Keratinocyte (primary cell): ENCODE data around the gene AKAP6.

Experiments used
- EZH2 ChIP-seq: IDR thresholded peaks from one replicate; pipeline ENCODE4 v1.6.1; 2012; ENCODE audit warnings: inconsistent platforms, mild to moderate bottlenecking, low read length, moderate library complexity
- TF ChIP-seq, protein P1 (sequence below), 3 experiments: IDR thresholded peaks in 1 of 3; conservative IDR thresholded peaks in 1 of 3; optimal IDR thresholded peaks in 1 of 3; 2 replicates in 2 of 3; 3 replicates in 1 of 3; pipeline versions ENCODE3 to v1.5.1; 2011; ENCODE audit warnings: low read length in 3 of 3, mild to moderate bottlenecking in 3 of 3, moderate library complexity in 2 of 3, control low read depth in 1 of 3, inconsistent platforms in 1 of 3; ENCODE audit not compliant: insufficient read depth in 2 of 3; ENCODE audit errors: extremely low read depth in 1 of 3

DNA sequence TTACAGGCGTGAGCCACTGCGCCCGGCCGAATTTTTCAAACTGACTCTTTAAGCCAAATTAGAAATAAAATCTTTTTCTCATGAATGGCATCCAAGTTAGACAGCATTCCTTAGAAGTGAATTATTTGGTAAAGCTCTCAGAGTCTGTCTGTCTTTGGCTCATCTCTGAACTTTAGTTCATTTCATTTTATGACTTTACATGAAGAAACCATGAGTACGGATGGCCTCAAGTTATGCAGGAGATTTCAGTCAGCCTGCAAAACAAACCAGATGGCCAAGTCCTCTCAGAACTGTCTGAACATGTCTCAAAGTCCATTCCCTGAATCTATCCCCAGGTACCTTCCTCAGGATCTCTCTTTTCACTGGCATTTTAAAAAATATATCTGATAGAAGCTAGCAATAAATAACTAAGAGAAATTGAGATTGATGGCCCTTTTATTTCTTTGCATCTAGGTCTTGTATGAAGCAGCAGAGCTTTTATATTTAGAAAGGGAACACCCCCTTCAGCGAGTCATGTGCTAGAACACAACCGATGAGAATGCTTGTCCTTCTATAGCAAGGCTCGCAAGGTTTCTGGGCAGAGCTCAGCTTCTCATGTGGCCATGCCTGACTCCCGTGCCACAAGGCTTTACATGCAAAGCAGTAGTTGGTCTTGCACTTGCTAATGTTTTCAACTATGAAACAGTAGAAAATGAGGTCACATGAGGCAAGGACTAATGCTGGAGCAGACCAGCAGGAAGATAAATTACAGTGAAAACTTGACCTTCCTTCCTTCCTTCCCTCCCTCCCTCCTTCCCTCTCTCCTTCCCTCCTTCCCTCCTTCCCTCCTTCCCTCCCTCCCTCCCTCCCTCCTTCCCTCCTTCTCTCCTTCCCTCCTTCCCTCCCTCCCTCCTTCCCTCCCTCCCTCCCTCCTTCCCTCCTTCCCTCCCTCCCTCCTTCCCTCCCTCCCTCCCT is 125.0 kb downstream of the AKAP6 start:
- TF ChIP-seq, protein P1, sequence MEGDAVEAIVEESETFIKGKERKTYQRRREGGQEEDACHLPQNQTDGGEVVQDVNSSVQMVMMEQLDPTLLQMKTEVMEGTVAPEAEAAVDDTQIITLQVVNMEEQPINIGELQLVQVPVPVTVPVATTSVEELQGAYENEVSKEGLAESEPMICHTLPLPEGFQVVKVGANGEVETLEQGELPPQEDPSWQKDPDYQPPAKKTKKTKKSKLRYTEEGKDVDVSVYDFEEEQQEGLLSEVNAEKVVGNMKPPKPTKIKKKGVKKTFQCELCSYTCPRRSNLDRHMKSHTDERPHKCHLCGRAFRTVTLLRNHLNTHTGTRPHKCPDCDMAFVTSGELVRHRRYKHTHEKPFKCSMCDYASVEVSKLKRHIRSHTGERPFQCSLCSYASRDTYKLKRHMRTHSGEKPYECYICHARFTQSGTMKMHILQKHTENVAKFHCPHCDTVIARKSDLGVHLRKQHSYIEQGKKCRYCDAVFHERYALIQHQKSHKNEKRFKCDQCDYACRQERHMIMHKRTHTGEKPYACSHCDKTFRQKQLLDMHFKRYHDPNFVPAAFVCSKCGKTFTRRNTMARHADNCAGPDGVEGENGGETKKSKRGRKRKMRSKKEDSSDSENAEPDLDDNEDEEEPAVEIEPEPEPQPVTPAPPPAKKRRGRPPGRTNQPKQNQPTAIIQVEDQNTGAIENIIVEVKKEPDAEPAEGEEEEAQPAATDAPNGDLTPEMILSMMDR (optimal IDR thresholded peaks at IDR 0.05 in 1 of 3, IDR thresholded peaks at IDR 0.05 in 1 of 3, conservative IDR thresholded peaks at IDR 0.05 in 1 of 3; ENCODE audit: extremely low read depth in 1 of 3, insufficient read depth in 2 of 3, low read length in 3 of 3), result no peak
- no peak for TF ChIP-seq EZH2
